Activated CD4-positive, alpha-beta memory T cell treated with anti-CD3 and anti-CD28 coated beads for 36 hours (primary cell): ENCODE data around the gene MALRD1. TPM values are rescaled to one million over a fixed set of nuclear protein-coding genes. Genes with fewer than 3 reads are reported as not detected.

Experiments
- CTCF ChIA-PET: fragments of 350-600 bp; sonication (Branson Sonifier 250); formaldehyde crosslinking; loops from one replicate; lab custom pipeline; 2021; ENCODE audit warnings: antibody characterized with exemption, inconsistent platforms; lab: Charles Lee
- POLR2A ChIA-PET: fragments of 350-600 bp; sonication (Branson Sonifier 250); formaldehyde crosslinking; loops from one replicate; lab custom pipeline; 2021; ENCODE audit warnings: antibody characterized with exemption; lab: Charles Lee
- DNase-seq: peaks from one replicate; pipeline ENCODE4 v3.0.0-alpha.2; 2020
- H3K27ac Mint-ChIP-seq: one replicate; pipeline ENCODE4 v1.8.0; 2021; ENCODE audit warnings: mixed read lengths
- H3K27me3 Mint-ChIP-seq: one replicate; pipeline ENCODE4 v1.8.0; 2021; ENCODE audit warnings: mixed read lengths
- H3K36me3 Mint-ChIP-seq: one replicate; pipeline ENCODE4 v1.8.0; 2021; ENCODE audit warnings: mixed read lengths
- H3K4me1 Mint-ChIP-seq: one replicate; pipeline ENCODE4 v1.8.0; 2021; ENCODE audit warnings: low read depth, mixed read lengths
- H3K4me3 Mint-ChIP-seq: one replicate; pipeline ENCODE4 v1.8.0; 2021; ENCODE audit warnings: mild to moderate bottlenecking, mixed read lengths
- H3K9me3 Mint-ChIP-seq: one replicate; pipeline ENCODE4 v1.8.0; 2021; ENCODE audit warnings: mixed read lengths
- intact Hi-C: fragments of 100-400 bp; cut with micrococcal nuclease; formaldehyde crosslinking; loops from one replicate; pipeline ENCODE4 v1.15.1; 2023
- total RNA-seq, 2 experiments: library from RNA; stranded (reverse); gene quantifications; one replicate each; pipeline ENCODE4 v1.2.3, GENCODE V29; 2021

Gene MALRD1
- total RNA-seq, 2 experiments from 2014 or later, result not detected

GRCh38 chr10:19048891-19049290 is 290 bp downstream of the MALRD1 start:
- ChIA-PET CTCF (no interaction called here), POLR2A (no interaction called here)
- intact Hi-C loops, result no loop called here
- Mint-ChIP-seq H3K27ac (no peak overlapping the region), H3K36me3 (no peaks in the 10 kb centered on the region), H3K4me1 (no peaks in the 10 kb centered on the region), H3K9me3 (peaks cover 2% of the 10 kb centered on the region), H3K4me3 (no peak overlapping the region), H3K27me3 (no peaks in the 10 kb centered on the region)
- DNase-seq, result no peak

- intact Hi-C loops, result no loop called here
- no peak for DNase-seq
- H3K9me3 Mint-ChIP-seq, result peaks cover 2% of the 10 kb centered on the region
- POLR2A ChIA-PET, result no interaction called here
- no peak overlapping the region for H3K4me3 Mint-ChIP-seq
- no peaks in the 10 kb centered on the region for H3K27me3 Mint-ChIP-seq
- no peaks in the 10 kb centered on the region for H3K4me1 Mint-ChIP-seq
- CTCF ChIA-PET, result no interaction called here
- no peak overlapping the region for H3K27ac Mint-ChIP-seq
- H3K36me3 Mint-ChIP-seq, result no peaks in the 10 kb centered on the region
Observed at GRCh38 chr10:19049567-19049966, 966 bp downstream of the MALRD1 start.

DNA sequence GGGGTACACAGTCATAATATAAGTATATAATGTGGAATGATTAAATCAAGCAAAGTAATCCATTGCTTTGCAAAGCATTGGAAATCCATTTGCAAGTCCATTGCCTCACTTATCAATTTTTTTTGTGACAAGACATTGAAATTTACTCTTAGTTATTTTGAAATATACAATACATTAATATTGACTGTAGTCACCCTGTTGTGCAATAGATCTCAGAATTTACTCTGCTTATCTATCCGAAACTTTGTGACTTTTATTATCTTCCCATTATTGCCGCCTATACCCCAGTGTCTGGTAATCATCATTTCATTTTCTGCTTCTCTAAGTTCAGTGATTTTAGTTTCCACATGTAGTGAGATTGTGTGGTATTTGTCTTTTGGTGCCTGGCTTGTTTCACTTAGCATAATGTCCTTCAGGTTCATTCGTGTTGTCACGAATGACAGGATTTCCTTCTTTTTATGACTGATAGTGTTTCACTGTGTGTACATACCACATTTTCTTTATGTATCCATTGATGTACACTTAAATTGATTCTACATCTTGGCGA is 5.8 kb downstream of the MALRD1 start:
- Mint-ChIP-seq H3K27me3 (no peaks in the 10 kb centered on the region), H3K9me3 (peaks cover 2% of the 10 kb centered on the region), H3K4me3 (no peak overlapping the region), H3K27ac (no peak overlapping the region), H3K4me1 (no peaks in the 10 kb centered on the region), H3K36me3 (no peaks in the 10 kb centered on the region)
- intact Hi-C loops, result no loop called here
- DNase-seq, result no peak
- ChIA-PET POLR2A (no interaction called here), CTCF (no interaction called here)

DNA sequence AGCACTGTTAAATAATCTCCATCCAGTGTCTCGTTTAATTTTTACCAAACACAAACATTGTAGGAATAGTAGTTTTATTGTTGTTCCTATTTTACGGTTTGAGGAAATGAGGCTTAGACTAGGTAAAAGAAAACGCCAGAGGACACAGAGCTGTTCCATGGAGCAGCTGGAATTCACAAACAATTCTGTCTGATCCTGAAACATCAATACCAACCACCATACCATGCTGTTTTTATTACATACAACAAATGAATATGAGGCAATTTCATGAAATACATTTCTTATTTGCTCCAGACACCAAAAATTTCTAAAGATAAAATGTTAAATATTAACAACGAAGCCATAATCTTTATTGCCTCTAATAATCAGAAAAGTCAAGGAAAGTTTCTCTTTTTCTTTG is 9.4 kb downstream of the MALRD1 start:
- no peaks in the 10 kb centered on the region for H3K36me3 Mint-ChIP-seq
- peaks cover 2% of the 10 kb centered on the region for H3K9me3 Mint-ChIP-seq
- no peak overlapping the region for H3K4me3 Mint-ChIP-seq
- H3K4me1 Mint-ChIP-seq, result no peaks in the 10 kb centered on the region
- no peak overlapping the region for H3K27ac Mint-ChIP-seq
- ChIA-PET CTCF (no interaction called here), POLR2A (no interaction called here)
- no peaks in the 10 kb centered on the region for H3K27me3 Mint-ChIP-seq
- intact Hi-C loops, result no loop called here
- DNase-seq, result no peak

GRCh38 chr10:19063986-19064385 is 15.4 kb downstream of the MALRD1 start:
- POLR2A ChIA-PET, result no interaction called here
- Mint-ChIP-seq H3K4me1 (no peaks in the 10 kb centered on the region), H3K27ac (no peak overlapping the region), H3K36me3 (no peaks in the 10 kb centered on the region), H3K27me3 (no peaks in the 10 kb centered on the region), H3K4me3 (no peak overlapping the region), H3K9me3 (peaks cover 10% of the 10 kb centered on the region)
- DNase-seq, result no peak
- intact Hi-C loops, result no loop called here
- CTCF ChIA-PET, result no interaction called here

DNA sequence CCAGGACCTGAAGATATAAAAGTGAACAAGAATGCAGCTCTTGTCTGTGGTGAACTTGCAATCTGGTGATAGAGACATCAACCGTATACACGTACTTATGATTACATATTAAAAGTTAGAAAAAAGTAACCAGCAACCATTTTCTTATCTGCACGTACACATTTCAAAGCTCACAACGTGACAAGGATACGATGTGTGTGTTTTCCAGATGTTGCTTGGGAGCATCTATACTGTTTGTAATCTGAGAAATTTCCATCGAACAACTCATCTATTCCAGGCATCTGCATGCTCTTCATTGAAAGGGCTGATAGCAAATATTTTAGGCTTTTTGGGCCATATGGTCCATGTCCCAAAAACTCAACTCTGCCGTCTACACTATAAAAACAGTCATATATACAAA is 23.3 kb downstream of the MALRD1 start:
- no peak for DNase-seq
- Mint-ChIP-seq H3K4me3 (no peak overlapping the region), H3K27ac (no peak overlapping the region), H3K27me3 (no peaks in the 10 kb centered on the region), H3K36me3 (no peaks in the 10 kb centered on the region), H3K4me1 (no peaks in the 10 kb centered on the region), H3K9me3 (no peaks in the 10 kb centered on the region)
- CTCF ChIA-PET, result no interaction called here
- POLR2A ChIA-PET, result no interaction called here
- intact Hi-C loops, result no loop called here

DNA sequence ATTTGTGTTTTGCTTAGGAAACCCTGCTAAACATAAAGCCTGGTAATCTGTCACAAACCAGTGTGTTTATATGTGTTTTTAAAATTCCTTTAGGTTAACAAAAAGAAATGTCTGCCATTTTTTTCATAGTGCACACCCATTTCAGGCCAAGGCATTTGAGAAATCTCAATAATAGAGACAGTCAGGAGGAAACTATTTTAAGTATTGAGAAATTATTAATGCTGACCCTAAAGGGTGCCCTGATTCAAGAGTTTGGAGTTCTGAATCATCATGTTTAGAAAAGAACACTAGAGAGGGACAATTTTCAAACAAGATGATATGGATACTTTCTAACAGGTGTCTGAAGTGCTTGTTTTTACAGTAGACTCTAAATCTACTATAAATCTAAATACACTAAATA is 28.7 kb downstream of the MALRD1 start:
- H3K27ac Mint-ChIP-seq, result no peak overlapping the region
- no peaks in the 10 kb centered on the region for H3K4me1 Mint-ChIP-seq
- no peaks in the 10 kb centered on the region for H3K36me3 Mint-ChIP-seq
- H3K9me3 Mint-ChIP-seq, result peaks cover 2% of the 10 kb centered on the region
- no peak overlapping the region for H3K4me3 Mint-ChIP-seq
- intact Hi-C loops, result no loop called here
- ChIA-PET POLR2A (no interaction called here), CTCF (no interaction called here)
- H3K27me3 Mint-ChIP-seq, result no peaks in the 10 kb centered on the region
- DNase-seq, result no peak

- CTCF ChIA-PET, result no interaction called here
- H3K27ac Mint-ChIP-seq, result no peak overlapping the region
- peaks cover 7% of the 10 kb centered on the region for H3K9me3 Mint-ChIP-seq
- H3K36me3 Mint-ChIP-seq, result no peaks in the 10 kb centered on the region
- no peak overlapping the region for H3K4me3 Mint-ChIP-seq
- no peaks in the 10 kb centered on the region for H3K4me1 Mint-ChIP-seq
- no peak for DNase-seq
- POLR2A ChIA-PET, result no interaction called here
- no peaks in the 10 kb centered on the region for H3K27me3 Mint-ChIP-seq
- intact Hi-C loops, result no loop called here
Observed at GRCh38 chr10:19096501-19097073, 48.0 kb downstream of the MALRD1 start.

GRCh38 chr10:19097151-19097550 is 48.5 kb downstream of the MALRD1 start:
- Mint-ChIP-seq H3K4me1 (no peaks in the 10 kb centered on the region), H3K9me3 (peaks cover 7% of the 10 kb centered on the region), H3K27me3 (no peaks in the 10 kb centered on the region), H3K27ac (no peak overlapping the region), H3K4me3 (no peak overlapping the region), H3K36me3 (no peaks in the 10 kb centered on the region)
- CTCF ChIA-PET, result no interaction called here
- no peak for DNase-seq
- intact Hi-C loops, result no loop called here
- POLR2A ChIA-PET, result no interaction called here

DNA sequence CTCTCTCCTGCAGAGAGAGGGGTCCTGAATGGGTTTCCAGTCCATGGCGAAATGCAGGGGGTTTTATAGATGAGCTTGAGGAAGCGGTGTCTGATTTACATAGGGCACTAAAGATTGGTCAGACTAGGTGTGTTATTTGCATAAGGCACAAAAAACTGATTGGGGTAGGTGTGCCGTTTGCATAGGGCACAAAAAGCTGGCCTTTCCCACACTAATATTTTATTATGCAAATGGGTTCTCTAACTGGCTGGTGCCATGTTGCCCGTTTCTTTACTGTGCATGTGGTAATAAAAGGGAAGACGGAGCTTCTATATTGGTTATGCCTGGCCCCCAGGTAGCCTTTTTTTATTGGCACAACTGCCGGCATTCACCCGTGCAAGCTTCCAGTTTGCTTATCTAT is 50.2 kb downstream of the MALRD1 start:
- Mint-ChIP-seq H3K4me1 (no peaks in the 10 kb centered on the region), H3K27ac (no peak overlapping the region), H3K9me3 (peaks cover 7% of the 10 kb centered on the region), H3K27me3 (no peaks in the 10 kb centered on the region), H3K36me3 (no peaks in the 10 kb centered on the region), H3K4me3 (no peak overlapping the region)
- DNase-seq, result no peak
- intact Hi-C loops, result no loop called here
- CTCF ChIA-PET, result interaction anchor here (0.6 kb wide), 1 partner anchor 909 kb away, joined by 3 read pairs; no protein-coding TSS in a partner anchor
- POLR2A ChIA-PET, result no interaction called here

DNA sequence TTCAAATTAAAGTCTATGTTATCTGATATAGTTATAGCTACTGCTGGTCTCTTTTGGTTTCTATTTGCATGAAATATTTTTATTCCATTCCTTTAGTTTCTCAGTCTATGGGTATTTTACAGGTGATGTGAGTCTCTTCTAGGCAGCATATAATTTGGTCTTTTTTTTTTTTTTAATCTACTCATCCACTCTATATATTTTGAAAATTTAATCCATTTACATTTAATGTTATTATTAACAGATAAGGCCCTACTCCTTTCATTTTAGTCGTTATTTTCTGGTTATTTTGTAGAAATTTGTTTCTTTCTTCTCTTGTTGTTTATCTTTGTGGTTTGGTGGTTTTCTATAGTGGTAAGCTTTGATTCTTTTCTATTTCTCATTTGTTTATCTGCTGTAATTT is 58.8 kb downstream of the MALRD1 start:
- Mint-ChIP-seq H3K9me3 (peaks cover 28% of the 10 kb centered on the region), H3K4me1 (no peaks in the 10 kb centered on the region), H3K27ac (no peak overlapping the region), H3K36me3 (no peaks in the 10 kb centered on the region), H3K4me3 (no peak overlapping the region), H3K27me3 (no peaks in the 10 kb centered on the region)
- ChIA-PET POLR2A (no interaction called here), CTCF (no interaction called here)
- intact Hi-C loops, result no loop called here
- no peak for DNase-seq

DNA sequence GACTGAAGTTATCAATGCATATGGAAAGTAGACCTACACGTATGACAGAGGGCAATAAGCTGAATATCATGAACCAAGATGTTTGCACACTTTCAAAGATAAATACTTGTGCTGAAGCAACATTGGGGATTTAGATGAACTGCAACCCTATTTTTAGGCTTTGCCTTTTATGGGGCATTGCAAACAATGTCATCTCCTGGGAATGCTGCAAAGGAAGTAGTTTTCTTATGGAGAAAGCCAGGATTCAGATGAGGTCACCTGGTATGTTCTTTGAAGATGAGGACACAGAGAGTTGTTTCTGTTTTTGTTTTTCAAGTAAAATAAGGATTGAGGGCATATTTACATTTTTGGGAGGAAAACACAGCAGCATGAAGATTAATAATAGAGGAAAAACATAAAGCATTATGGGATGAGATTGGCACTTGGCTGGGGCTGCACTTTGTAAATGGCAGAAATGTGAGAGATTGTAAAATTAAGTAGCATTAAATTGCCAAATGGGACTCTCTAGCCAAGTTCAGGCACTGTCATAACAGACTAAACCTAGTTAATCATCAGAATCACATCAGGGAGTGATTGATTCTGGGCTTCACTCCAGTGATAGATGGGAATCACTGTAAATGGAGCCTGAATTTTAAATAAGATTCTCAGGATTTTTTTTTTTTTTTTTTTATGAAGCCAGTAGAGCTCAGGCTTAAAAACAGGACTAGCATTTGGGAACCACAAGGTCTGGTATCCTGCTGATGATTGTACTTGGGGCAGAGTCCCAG is 63.1 kb downstream of the MALRD1 start:
- Mint-ChIP-seq H3K4me1 (no peaks in the 10 kb centered on the region), H3K27me3 (no peaks in the 10 kb centered on the region), H3K36me3 (no peaks in the 10 kb centered on the region), H3K9me3 (peaks cover 30% of the 10 kb centered on the region), H3K27ac (no peak overlapping the region), H3K4me3 (no peak overlapping the region)
- intact Hi-C loops, result no loop called here
- no peak for DNase-seq
- ChIA-PET POLR2A (no interaction called here), CTCF (no interaction called here)

DNA sequence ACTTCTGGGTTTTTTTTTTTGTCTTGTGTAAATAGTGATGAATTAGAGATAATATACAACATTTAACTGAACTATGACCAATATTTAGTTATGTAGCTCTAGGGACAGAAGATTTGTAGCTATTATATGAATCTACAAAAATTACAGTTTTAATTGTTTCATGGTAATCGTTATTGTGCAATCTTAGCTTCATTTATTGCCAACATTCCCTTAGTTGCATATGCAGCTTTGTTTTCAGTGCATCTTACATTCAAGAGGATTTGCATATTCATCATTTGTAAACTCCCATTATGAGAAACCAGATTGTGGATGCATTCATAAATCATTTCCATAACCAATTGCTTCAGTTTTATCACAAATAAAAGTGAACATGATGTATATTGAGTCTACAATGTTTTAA is 68.8 kb downstream of the MALRD1 start:
- peaks cover 13% of the 10 kb centered on the region for H3K9me3 Mint-ChIP-seq

More for the DNA sequence above, 68.8 kb downstream of the MALRD1 start:
- Mint-ChIP-seq H3K27ac (no peak overlapping the region), H3K36me3 (no peaks in the 10 kb centered on the region), H3K4me3 (no peak overlapping the region), H3K4me1 (no peaks in the 10 kb centered on the region), H3K27me3 (no peaks in the 10 kb centered on the region)
- ChIA-PET POLR2A (no interaction called here), CTCF (no interaction called here)
- intact Hi-C loops, result no loop called here
- DNase-seq, result no peak
